GM23248 (cell line): ENCODE data around the gene PALM. TPM values are rescaled to one million over a fixed set of nuclear protein-coding genes. Genes with fewer than 3 reads are reported as not detected.

Source experiments
- DNase-seq: peaks from one replicate; pipeline ENCODE4 v3.0.0-alpha.2; 2015
- H2AFZ ChIP-seq: fragments of 200-600 bp; sonication (generic); 2 replicates; pipeline ENCODE4 v1.6.1; 2016; ENCODE audit warnings: antibody characterized with exemption
- H3F3A ChIP-seq: fragments of 200-600 bp; sonication (generic); 2 replicates; pipeline ENCODE4 v1.6.1; 2016; ENCODE audit warnings: mild to moderate bottlenecking, antibody characterized with exemption, mixed run types; ENCODE audit not compliant: insufficient read depth
- H3K27ac ChIP-seq: fragments of 200-600 bp; sonication (generic); 2 replicates; pipeline ENCODE4 v1.5.1; 2016; ENCODE audit warnings: mild to moderate bottlenecking
- H3K27me3 ChIP-seq: fragments of 200-600 bp; sonication (generic); replicated peaks from 2 replicates; pipeline ENCODE4 v1.6.1; 2016; ENCODE audit warnings: mild to moderate bottlenecking; ENCODE audit not compliant: insufficient read depth
- H3K36me3 ChIP-seq: fragments of 200-600 bp; sonication (generic); 2 replicates; pipeline ENCODE4 v1.6.1; 2016; ENCODE audit warnings: low read depth, mild to moderate bottlenecking
- H3K4me1 ChIP-seq: fragments of 200-600 bp; sonication (generic); 2 replicates; pipeline ENCODE4 v1.6.1; 2016; ENCODE audit warnings: mild to moderate bottlenecking; ENCODE audit not compliant: insufficient read depth
- H3K4me2 ChIP-seq: fragments of 200-600 bp; sonication (generic); one replicate; pipeline ENCODE4 v1.6.1; 2016; ENCODE audit warnings: mild to moderate bottlenecking; ENCODE audit not compliant: unreplicated experiment
- H3K4me3 ChIP-seq: fragments of 200-600 bp; sonication (generic); 2 replicates; pipeline ENCODE4 v1.5.1; 2016; ENCODE audit warnings: mild to moderate bottlenecking
- H3K79me2 ChIP-seq: fragments of 200-600 bp; sonication (generic); 2 replicates; pipeline ENCODE4 v1.6.1; 2016; ENCODE audit warnings: mild to moderate bottlenecking; ENCODE audit not compliant: insufficient read depth
- H3K9ac ChIP-seq: fragments of 200-600 bp; sonication (generic); 2 replicates; pipeline ENCODE4 v1.6.1; 2016; ENCODE audit warnings: mild to moderate bottlenecking
- H3K9me2 ChIP-seq: fragments of 200-600 bp; sonication (generic); 2 replicates; pipeline ENCODE4 v1.6.1; 2016; ENCODE audit warnings: mixed run types, mild to moderate bottlenecking, moderate library complexity; ENCODE audit not compliant: insufficient read depth
- H3K9me3 ChIP-seq: fragments of 200-600 bp; sonication (generic); one replicate; pipeline ENCODE4 v1.6.1; 2017; ENCODE audit warnings: low read depth
- H4K20me1 ChIP-seq: fragments of 200-600 bp; sonication (generic); 2 replicates; pipeline ENCODE4 v1.6.0; 2016; ENCODE audit not compliant: insufficient read depth
- EZH2 ChIP-seq: fragments of 200-600 bp; sonication (generic); IDR thresholded peaks from 2 replicates; pipeline ENCODE4 v1.6.1; 2018; ENCODE audit warnings: antibody characterized with exemption, mild to moderate bottlenecking; ENCODE audit not compliant: insufficient read depth, poor library complexity, severe bottlenecking
- EZH2phosphoT487 ChIP-seq: fragments of 200-600 bp; sonication (generic); IDR thresholded peaks from 2 replicates; pipeline ENCODE4 v1.6.1; 2018; ENCODE audit warnings: antibody characterized with exemption, moderate library complexity, mild to moderate bottlenecking, low read depth; ENCODE audit not compliant: insufficient read depth
- WGBS, 2 experiments: methylation state at CpG; one replicate each; pipeline ENCODE4 v1.1.6; 2015 to 2017; ENCODE audit warnings: low lambda C conversion rate in 2 of 2, low coverage in 1 of 2; ENCODE audit errors: missing lambda C conversion rate in 2 of 2; 5-methylcytosine and 5-hydroxymethylcytosine counted together
- in situ Hi-C: fragments of 300-500 bp; cut with MboI; formaldehyde crosslinking; loops from 2 replicates; pipeline ENCODE4 v1.15.0; 2020
- polyA plus RNA-seq: library from polyadenylated mRNA; unstranded; fragments of >200 nt; fragmentation: Nextera tagmentation; extraction: Ambion mirVana; gene quantifications from 2 replicates; pipeline ENCODE4 v1.2.1, GENCODE V29; 2016
- total RNA-seq: library from RNA; depleted of rRNA; stranded (reverse); fragments of >200 nt; shearing (Covaris generic); gene quantifications from 2 replicates; pipeline ENCODE4 v1.2.3, GENCODE V29; 2014

The PALM gene
- total and polyA plus RNA-seq, 2 experiments from 2014 or later = 0.36 to 2.7 TPM

DNA sequence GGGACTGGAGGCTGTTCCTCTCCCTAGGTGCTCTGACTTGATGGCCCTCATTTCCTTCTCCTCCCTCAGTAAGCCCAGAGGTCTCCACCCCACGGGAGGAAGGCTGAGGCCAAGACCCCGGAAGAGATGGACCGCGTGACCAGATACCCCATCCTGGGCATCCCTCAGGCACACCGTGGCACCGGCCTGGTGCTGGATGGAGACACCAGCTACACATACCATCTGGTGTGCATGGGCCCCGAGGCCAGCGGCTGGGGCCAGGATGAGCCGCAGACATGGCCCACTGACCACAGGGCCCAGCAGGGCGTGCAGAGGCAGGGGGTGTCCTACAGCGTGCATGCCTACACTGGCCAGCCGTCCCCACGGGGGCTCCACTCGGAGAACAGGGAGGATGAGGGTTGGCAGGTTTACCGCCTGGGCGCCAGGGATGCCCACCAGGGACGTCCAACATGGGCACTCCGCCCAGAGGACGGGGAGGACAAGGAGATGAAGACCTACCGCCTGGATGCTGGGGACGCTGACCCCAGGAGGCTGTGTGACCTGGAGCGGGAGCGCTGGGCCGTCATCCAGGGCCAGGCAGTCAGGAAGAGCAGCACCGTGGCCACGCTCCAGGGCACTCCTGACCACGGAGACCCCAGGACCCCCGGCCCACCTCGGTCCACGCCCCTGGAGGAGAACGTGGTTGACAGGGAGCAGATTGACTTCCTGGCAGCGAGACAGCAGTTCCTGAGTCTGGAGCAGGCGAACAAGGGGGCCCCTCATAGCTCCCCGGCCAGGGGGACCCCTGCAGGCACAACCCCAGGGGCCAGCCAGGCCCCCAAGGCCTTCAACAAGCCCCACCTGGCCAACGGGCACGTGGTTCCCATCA is 48.3 kb downstream of the PALM start:
- Histone ChIP-seq H2AFZ (no peak overlapping the region), H3K27me3 (no peaks in the 10 kb centered on the region), H3K9me3 (no peaks in the 10 kb centered on the region), H3K36me3 (no peaks in the 10 kb centered on the region), H3K9ac (no peak overlapping the region), H4K20me1 (no peaks in the 10 kb centered on the region), H3K9me2 (no peaks in the 10 kb centered on the region), H3F3A (no peaks in the 10 kb centered on the region), H3K27ac (no peak overlapping the region), H3K79me2 (no peaks in the 10 kb centered on the region), H3K4me1 (0 out of 2 replicates have a peak, but pooled peaks cover 1% of the 10 kb centered on the region), H3K4me3 (no peak overlapping the region), H3K4me2 (no peak overlapping the region)
- in situ Hi-C loops = no loop called here
- no peak for DNase-seq
- WGBS, 2 experiments = 82 to 86% methylated on average over 36 of the region's 36 CpGs
- TF ChIP-seq EZH2 (no peak), EZH2phosphoT487 (no peak)

- Histone ChIP-seq H3K4me3 (no peak overlapping the region), H3K4me1 (no peaks in the 10 kb centered on the region), H3K79me2 (no peaks in the 10 kb centered on the region), H3K36me3 (no peaks in the 10 kb centered on the region), H3K27ac (no peak overlapping the region), H2AFZ (no peak overlapping the region), H3F3A (no peaks in the 10 kb centered on the region), H3K4me2 (no peak overlapping the region), H4K20me1 (no peaks in the 10 kb centered on the region), H3K27me3 (no peaks in the 10 kb centered on the region), H3K9me3 (no peaks in the 10 kb centered on the region), H3K9ac (no peak overlapping the region), H3K9me2 (no peaks in the 10 kb centered on the region)
- DNase-seq = no peak
- WGBS, 2 experiments = 86% methylated on average over 40 to 50 of the region's 50 CpGs
- TF ChIP-seq EZH2phosphoT487 (no peak), EZH2 (no peak)
- in situ Hi-C loops = no loop called here
Observed at GRCh38 chr19:757811-758668, 49.3 kb downstream of the PALM start.

DNA sequence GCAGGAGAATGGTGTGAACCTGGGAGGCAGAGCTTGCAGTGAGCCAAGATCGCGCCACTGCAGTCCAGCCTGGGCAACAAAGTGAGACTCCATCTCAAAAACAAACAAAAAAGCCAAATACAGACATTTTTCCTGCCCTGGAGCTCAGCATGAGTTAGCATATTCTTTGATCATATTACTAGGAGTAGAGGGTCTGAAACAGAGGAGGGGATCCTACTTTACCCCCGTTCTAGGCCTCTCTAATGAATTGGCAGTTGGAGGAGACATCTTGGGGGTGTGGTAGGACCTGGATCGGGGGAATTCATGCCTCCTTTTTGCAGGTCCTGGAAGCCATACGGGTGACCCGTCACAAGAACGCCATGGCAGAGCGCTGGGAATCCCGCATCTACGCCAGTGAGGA is 54.4 kb downstream of the PALM start:
- no peaks in the 10 kb centered on the region for H3K27me3 ChIP-seq
- no peaks in the 10 kb centered on the region for H3K9me3 ChIP-seq
- H3F3A ChIP-seq = peaks cover 4% of the 10 kb centered on the region; the same call in 1 of the 2 replicates
- H4K20me1 ChIP-seq = no peaks in the 10 kb centered on the region
- no peaks in the 10 kb centered on the region for H3K36me3 ChIP-seq
- H3K79me2 ChIP-seq = no peaks in the 10 kb centered on the region
- no peak overlapping the region for H2AFZ ChIP-seq
- no peak for DNase-seq
- H3K4me1 ChIP-seq = no peaks in the 10 kb centered on the region
- no peak overlapping the region for H3K4me2 ChIP-seq
- H3K9ac ChIP-seq = no peak overlapping the region
- 93% methylated on average over 10 of the region's 10 CpGs for WGBS, 2 experiments
- H3K27ac ChIP-seq = no peak overlapping the region
- TF ChIP-seq EZH2phosphoT487 (no peak), EZH2 (no peak)
- no peak overlapping the region for H3K4me3 ChIP-seq
- H3K9me2 ChIP-seq = no peaks in the 10 kb centered on the region
- in situ Hi-C loops = no loop called here

DNA sequence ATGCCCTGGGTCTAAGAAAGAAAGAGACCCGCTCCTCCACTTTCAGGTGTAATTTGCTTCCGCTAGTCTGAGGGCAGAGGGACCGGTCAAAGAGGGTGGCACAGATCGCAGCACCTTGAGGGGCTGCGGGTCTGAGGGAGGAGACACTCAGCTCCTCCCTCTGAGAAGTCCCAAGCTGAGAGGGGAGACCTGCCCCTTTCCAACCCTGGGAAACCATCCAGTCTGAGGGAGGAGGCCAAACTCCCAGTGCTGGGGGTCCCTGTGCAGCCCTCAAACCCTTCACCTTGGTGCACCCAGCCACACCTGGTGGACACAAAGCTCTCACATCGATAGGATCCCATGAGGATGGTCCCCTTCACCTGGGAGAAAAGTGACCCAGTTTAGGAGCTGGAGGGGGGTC is 55.1 kb downstream of the PALM start:
- no peak for TF ChIP-seq EZH2phosphoT487
- TF ChIP-seq EZH2 = no peak
- WGBS, 2 experiments = 88% methylated on average over 6 of the region's 6 CpGs

More for the DNA sequence above, 55.1 kb downstream of the PALM start:
- in situ Hi-C loops = no loop called here
- H3K4me3 ChIP-seq = no peak overlapping the region
- H3K4me1 ChIP-seq = 0 out of 2 replicates have a peak, but pooled peaks cover 4% of the 10 kb centered on the region
- H3K27ac ChIP-seq = no peak overlapping the region
- H3K9me3 ChIP-seq = no peaks in the 10 kb centered on the region
- no peak overlapping the region for H3K9ac ChIP-seq
- no peaks in the 10 kb centered on the region for H3K9me2 ChIP-seq
- H2AFZ ChIP-seq = no peak overlapping the region
- DNase-seq = no peak
- no peaks in the 10 kb centered on the region for H3K27me3 ChIP-seq
- peaks cover 11% of the 10 kb centered on the region; the same call in 1 of the 2 replicates for H3F3A ChIP-seq
- no peaks in the 10 kb centered on the region for H3K36me3 ChIP-seq
- H4K20me1 ChIP-seq = no peaks in the 10 kb centered on the region
- no peaks in the 10 kb centered on the region for H3K79me2 ChIP-seq
- H3K4me2 ChIP-seq = no peak overlapping the region
